ENCODE data around the gene SHOC2. TPM values are rescaled to one million over a fixed set of nuclear protein-coding genes. Genes with fewer than 3 reads are reported as not detected.

SHOC2 gene
- total and polyA plus RNA-seq, 7 experiments from 2014 or later, result 48.2 to 71.7 (median 60.2) TPM

- H3K4me3 ChIP-seq (ENCODE audit: low read length), result no peak overlapping the region
- intact Hi-C loops (cut with micrococcal nuclease), result no loop called here
- peaks cover 39 to 90% (median 83%) of the 10 kb centered on the region in 7 donors for H3K4me1 Mint-ChIP-seq
- H3K9me3 ChIP-seq (ENCODE audit: control insufficient read depth in 2 of 3, low read length in 3 of 3), result no peaks in the 10 kb centered on the region
- peak overlapping the region in 7 of 10 donors; percentile 32 to 77 (median 48) for H3K4me3 Mint-ChIP-seq
- H3K27me3 ChIP-seq (ENCODE audit: control insufficient read depth in 2 of 2, insufficient read depth in 2 of 2, low read length in 2 of 2), result no peaks in the 10 kb centered on the region
- H3K4me1 ChIP-seq (ENCODE audit: control insufficient read depth in 2 of 2, insufficient read depth in 2 of 2, low read length in 2 of 2), result peaks cover 41 to 68% of the 10 kb centered on the region in 2 donors
- DNase-seq (no peak), ATAC-seq (no peak)
- peak overlapping the region in 8 of 9 donors; percentile 19 to 80 (median 56) for H3K27ac Mint-ChIP-seq
- ChIA-PET CTCF (interaction anchor here (1.0 to 1.6 kb wide), 2 partner anchors 26 to 135 kb away, joined by 3 to 4 read pairs; no protein-coding TSS in a partner anchor), POLR2A (interaction anchor here (0.7 to 1.7 kb wide), 4 partner anchors 10 to 77 kb away, joined by 3 to 8 read pairs (median 3); partner anchors contain the start of gene PDCD4)
- peaks cover 0 to 27% (median 25%) of the 10 kb centered on the region in 3 experiments for H3K36me3 ChIP-seq (ENCODE audit: control insufficient read depth in 2 of 3, insufficient read depth in 3 of 3, low read length in 3 of 3)
- H3K36me3 Mint-ChIP-seq, result peaks cover 12 to 62% (median 34%) of the 10 kb centered on the region in 5 donors
- H3K9me3 Mint-ChIP-seq, result no peaks in the 10 kb centered on the region
- no peaks in the 10 kb centered on the region for H3K27me3 Mint-ChIP-seq
- H3K27ac ChIP-seq (ENCODE audit: low read depth, low read length), result peak overlapping the region; percentile 46
These were observed 38.2 kb upstream of the SHOC2 start for GRCh38 chr10:110881247-110881646.

GRCh38 chr10:110881905-110882304, 37.5 kb upstream of the SHOC2 start:
- H3K27ac ChIP-seq (ENCODE audit: low read depth, low read length), result peak overlapping the region; percentile 46
- Mint-ChIP-seq H3K9me3 (no peaks in the 10 kb centered on the region), H3K27ac (peak overlapping the region in 5 of 9 donors; percentile 26 to 77 (median 59)), H3K4me3 (peak overlapping the region in 8 of 10 donors; percentile 33 to 77 (median 56)), H3K36me3 (peaks cover 12 to 65% (median 36%) of the 10 kb centered on the region in 5 donors), H3K27me3 (no peaks in the 10 kb centered on the region), H3K4me1 (peaks cover 40 to 91% (median 83%) of the 10 kb centered on the region in 7 donors)
- H3K4me3 ChIP-seq (ENCODE audit: low read length), result no peak overlapping the region
- peaks cover 0 to 27% (median 27%) of the 10 kb centered on the region in 3 experiments for H3K36me3 ChIP-seq (ENCODE audit: control insufficient read depth in 2 of 3, insufficient read depth in 3 of 3, low read length in 3 of 3)
- H3K9me3 ChIP-seq (ENCODE audit: control insufficient read depth in 2 of 3, low read length in 3 of 3), result no peaks in the 10 kb centered on the region
- H3K4me1 ChIP-seq (ENCODE audit: control insufficient read depth in 2 of 2, insufficient read depth in 2 of 2, low read length in 2 of 2), result peaks cover 43 to 66% of the 10 kb centered on the region in 2 donors
- CTCF ChIA-PET, result interaction anchor here (0.8 to 1.6 kb wide), 4 partner anchors 27 to 136 kb away, joined by 3 to 4 read pairs (median 3); no protein-coding TSS in a partner anchor
- no peaks in the 10 kb centered on the region for H3K27me3 ChIP-seq (ENCODE audit: control insufficient read depth in 2 of 2, insufficient read depth in 2 of 2, low read length in 2 of 2)
- POLR2A ChIA-PET, result interaction anchor here (1.0 to 1.2 kb wide), 2 partner anchors 46 to 69 kb away, joined by 3 to 4 read pairs; no protein-coding TSS in a partner anchor
- DNase-seq (no peak), ATAC-seq (no peak)
- intact Hi-C loops (cut with micrococcal nuclease), result loop anchor here in 1 of 2 donors (1.0 kb wide), 1 partner anchor 8 kb away; no protein-coding TSS in a partner anchor

GRCh38 chr10:110883924-110884323, 35.5 kb upstream of the SHOC2 start:
- no peak for ATAC-seq

GRCh38 chr10:110885932-110886674, 33.3 kb upstream of the SHOC2 start:
- CTCF ChIA-PET, result interaction anchor here (1.1 to 1.7 kb wide), 5 partner anchors 11 to 146 kb away, joined by 3 to 10 read pairs (median 3); no protein-coding TSS in a partner anchor
- H3K4me3 ChIP-seq (ENCODE audit: low read length), result no peak overlapping the region
- Mint-ChIP-seq H3K4me3 (peak overlapping the region in 7 of 10 donors; percentile 1 to 39 (median 18)), H3K4me1 (peaks cover 29 to 74% (median 70%) of the 10 kb centered on the region in 7 donors), H3K9me3 (no peaks in the 10 kb centered on the region), H3K27me3 (no peaks in the 10 kb centered on the region), H3K36me3 (peaks cover 15 to 57% (median 46%) of the 10 kb centered on the region in 5 donors), H3K27ac (peak overlapping the region in 8 of 9 donors; percentile 3 to 68 (median 35))
- peak overlapping the region; percentile 47 for H3K27ac ChIP-seq (ENCODE audit: low read depth, low read length)
- H3K9me3 ChIP-seq (ENCODE audit: control insufficient read depth in 2 of 3, low read length in 3 of 3), result no peaks in the 10 kb centered on the region
- peaks cover 5 to 33% (median 28%) of the 10 kb centered on the region in 3 experiments for H3K36me3 ChIP-seq (ENCODE audit: control insufficient read depth in 2 of 3, insufficient read depth in 3 of 3, low read length in 3 of 3)
- POLR2A ChIA-PET, result interaction anchor here (0.9 to 2.0 kb wide), 5 partner anchors 9 to 137 kb away, joined by 3 to 9 read pairs (median 4); no protein-coding TSS in a partner anchor
- no peak for DNase-seq
- peaks cover 30 to 57% of the 10 kb centered on the region in 2 donors for H3K4me1 ChIP-seq (ENCODE audit: control insufficient read depth in 2 of 2, insufficient read depth in 2 of 2, low read length in 2 of 2)
- H3K27me3 ChIP-seq (ENCODE audit: control insufficient read depth in 2 of 2, insufficient read depth in 2 of 2, low read length in 2 of 2), result no peaks in the 10 kb centered on the region
- no peak for ATAC-seq
- intact Hi-C loops (cut with micrococcal nuclease), result no loop called here

More at GRCh38 chr10:110883924-110884323, 35.5 kb upstream of the SHOC2 start:
- H3K4me3 Mint-ChIP-seq, result peak overlapping the region; percentile 69 to 85 (median 74)
- intact Hi-C loops (cut with micrococcal nuclease), result loop anchor here in 1 of 2 donors (1.0 kb wide), 1 partner anchor 9 kb away; no protein-coding TSS in a partner anchor
- DNase-seq, result no peak
- H3K27me3 Mint-ChIP-seq, result no peaks in the 10 kb centered on the region
- H3K4me1 Mint-ChIP-seq, result peaks cover 37 to 81% (median 74%) of the 10 kb centered on the region in 7 donors
- ChIA-PET POLR2A (interaction anchor here (0.8 to 1.7 kb wide), 5 partner anchors 9 to 133 kb away, joined by 3 to 5 read pairs (median 4); no protein-coding TSS in a partner anchor), CTCF (interaction anchor here (1.2 kb wide), 2 partner anchors 9 to 141 kb away, joined by 3 read pairs; no protein-coding TSS in a partner anchor)
- H3K27me3 ChIP-seq (ENCODE audit: control insufficient read depth in 2 of 2, insufficient read depth in 2 of 2, low read length in 2 of 2), result no peaks in the 10 kb centered on the region
- peaks cover 5 to 26% (median 23%) of the 10 kb centered on the region in 3 experiments for H3K36me3 ChIP-seq (ENCODE audit: control insufficient read depth in 2 of 3, insufficient read depth in 3 of 3, low read length in 3 of 3)
- peaks cover 40 to 60% of the 10 kb centered on the region in 2 donors for H3K4me1 ChIP-seq (ENCODE audit: control insufficient read depth in 2 of 2, insufficient read depth in 2 of 2, low read length in 2 of 2)
- H3K36me3 Mint-ChIP-seq, result peaks cover 12 to 60% (median 33%) of the 10 kb centered on the region in 5 donors
- no peaks in the 10 kb centered on the region for H3K9me3 ChIP-seq (ENCODE audit: control insufficient read depth in 2 of 3, low read length in 3 of 3)
- peak overlapping the region; percentile 42 for H3K4me3 ChIP-seq (ENCODE audit: low read length)
- H3K27ac Mint-ChIP-seq, result peak overlapping the region in 8 of 9 donors; percentile 24 to 85 (median 76)
- no peaks in the 10 kb centered on the region for H3K9me3 Mint-ChIP-seq
- peak overlapping the region; percentile 62 for H3K27ac ChIP-seq (ENCODE audit: low read depth, low read length)

GRCh38 chr10:110887560-110887959, 31.8 kb upstream of the SHOC2 start:
- intact Hi-C loops (cut with micrococcal nuclease), result no loop called here
- Mint-ChIP-seq H3K27ac (peak overlapping the region in 8 of 9 donors; percentile 20 to 81 (median 39)), H3K4me1 (peaks cover 26 to 73% (median 68%) of the 10 kb centered on the region in 7 donors), H3K9me3 (peaks cover 0 to 1% (median 0%) of the 10 kb centered on the region in 11 donors), H3K4me3 (peak overlapping the region in 3 of 10 donors; percentile 16 to 47 (median 20)), H3K27me3 (no peaks in the 10 kb centered on the region), H3K36me3 (peaks cover 12 to 55% (median 36%) of the 10 kb centered on the region in 5 donors)
- DNase-seq, result no peak
- POLR2A ChIA-PET, result interaction anchor here (0.6 to 2.0 kb wide), 9 partner anchors 11 to 139 kb away, joined by 3 to 9 read pairs (median 4); no protein-coding TSS in a partner anchor
- no peak for ATAC-seq
- peaks cover 9 to 39% (median 24%) of the 10 kb centered on the region in 3 experiments for H3K36me3 ChIP-seq (ENCODE audit: control insufficient read depth in 2 of 3, insufficient read depth in 3 of 3, low read length in 3 of 3)
- H3K4me3 ChIP-seq (ENCODE audit: low read length), result no peak overlapping the region
- no peaks in the 10 kb centered on the region for H3K9me3 ChIP-seq (ENCODE audit: control insufficient read depth in 2 of 3, low read length in 3 of 3)
- CTCF ChIA-PET, result interaction anchor here (0.7 to 1.7 kb wide), 8 partner anchors 9 to 148 kb away, joined by 3 to 10 read pairs (median 4); no protein-coding TSS in a partner anchor
- no peak overlapping the region for H3K27ac ChIP-seq (ENCODE audit: low read depth, low read length)
- H3K27me3 ChIP-seq (ENCODE audit: control insufficient read depth in 2 of 2, insufficient read depth in 2 of 2, low read length in 2 of 2), result no peaks in the 10 kb centered on the region
- H3K4me1 ChIP-seq (ENCODE audit: control insufficient read depth in 2 of 2, insufficient read depth in 2 of 2, low read length in 2 of 2), result peaks cover 25 to 48% of the 10 kb centered on the region in 2 donors

Measured in naive thymus-derived CD4-positive, alpha-beta T cell (primary cell).